BLaER1 treated with 17β-estradiol and CSF1 and Interleukin-3, amounts not matched to agents 10 nM and 100 nM (cell line): ENCODE results near the gene ZNF410.
"Not testable (repeated sequence)": the region's sequence is repeated elsewhere in the genome, so short reads cannot be mapped to it uniquely, and the experiment has no call there.

Source experiments
- H3K27ac ChIP-seq, 11 experiments: shearing (Covaris generic); formaldehyde crosslinking; 2 replicates each; pipeline ENCODE4 v1.8.1; 2022
- H3K27me3 ChIP-seq, 11 experiments: shearing (Covaris generic); formaldehyde crosslinking; 2 replicates each; pipeline ENCODE4 v1.8.1; 2022
- H3K36me3 ChIP-seq, 11 experiments: shearing (Covaris generic); formaldehyde crosslinking; 2 replicates each; pipeline ENCODE4 v1.8.1; 2022
- H3K4me1 ChIP-seq, 10 experiments: shearing (Covaris generic); formaldehyde crosslinking; 2 replicates each; pipeline ENCODE4 v1.8.1; 2022
- H3K4me2 ChIP-seq, 11 experiments: shearing (Covaris generic); formaldehyde crosslinking; 2 replicates each; pipeline ENCODE4 v1.8.1; 2022
- H3K4me3 ChIP-seq, 10 experiments: shearing (Covaris generic); formaldehyde crosslinking; 2 replicates each; pipeline ENCODE4 v1.8.1; 2022
- H3K9ac ChIP-seq, 11 experiments: shearing (Covaris generic); formaldehyde crosslinking; 2 replicates each; pipeline ENCODE4 v1.8.1; 2022
- H3K9me3 ChIP-seq, 11 experiments: shearing (Covaris generic); formaldehyde crosslinking; replicated peaks in 1 of 11; 2 replicates each; pipeline ENCODE4 v1.8.1; 2022
- H4K20me1 ChIP-seq, 11 experiments: shearing (Covaris generic); formaldehyde crosslinking; 2 replicates each; pipeline ENCODE4 v1.8.1; 2022
- Cebpa-rat ChIP-seq, 11 experiments: shearing (Covaris generic); IDR thresholded peaks; 2 replicates each; pipeline ENCODE4 v1.8.1; 2022

ZNF410 gene

DNA sequence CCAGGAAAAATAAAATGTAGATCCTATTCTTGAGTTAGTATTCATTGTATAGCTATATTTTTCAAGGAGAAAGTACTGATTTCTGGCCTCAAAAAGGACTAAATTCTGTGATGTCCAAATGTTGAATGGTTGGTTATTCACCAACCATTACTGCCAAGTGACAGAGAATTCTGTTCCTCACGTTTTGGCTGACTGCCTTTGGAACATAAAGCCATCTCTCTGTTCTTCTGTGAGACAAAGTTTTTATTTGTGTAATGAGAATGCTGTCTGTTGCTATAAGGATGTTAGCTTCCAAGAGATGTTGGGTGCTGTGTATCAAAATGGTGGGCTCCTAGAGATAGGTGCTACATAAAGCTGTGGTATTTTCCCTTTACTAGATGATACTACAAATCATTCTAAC is 9.3 kb downstream of the ZNF410 start:
- no peak overlapping the region for H3K4me3 ChIP-seq
- peaks cover 0 to 7% (median 0%) of the 10 kb centered on the region in 10 experiments; a peak in 3 of 20 replicates for H3K4me1 ChIP-seq
- no peak overlapping the region for H3K4me2 ChIP-seq
- H3K9ac ChIP-seq, result no peak overlapping the region
- no peaks in the 10 kb centered on the region for H3K9me3 ChIP-seq
- H3K27ac ChIP-seq, result no peak overlapping the region
- H3K27me3 ChIP-seq, result no peaks in the 10 kb centered on the region
- H4K20me1 ChIP-seq, result peaks cover 17 to 90% (median 47%) of the 10 kb centered on the region in 11 experiments; a peak in 20 of 22 replicates
- peaks cover 91 to 98% (median 97%) of the 10 kb centered on the region in 11 experiments for H3K36me3 ChIP-seq
- no peak for TF ChIP-seq Cebpa-rat (IDR thresholded peaks at IDR 0.05)

DNA sequence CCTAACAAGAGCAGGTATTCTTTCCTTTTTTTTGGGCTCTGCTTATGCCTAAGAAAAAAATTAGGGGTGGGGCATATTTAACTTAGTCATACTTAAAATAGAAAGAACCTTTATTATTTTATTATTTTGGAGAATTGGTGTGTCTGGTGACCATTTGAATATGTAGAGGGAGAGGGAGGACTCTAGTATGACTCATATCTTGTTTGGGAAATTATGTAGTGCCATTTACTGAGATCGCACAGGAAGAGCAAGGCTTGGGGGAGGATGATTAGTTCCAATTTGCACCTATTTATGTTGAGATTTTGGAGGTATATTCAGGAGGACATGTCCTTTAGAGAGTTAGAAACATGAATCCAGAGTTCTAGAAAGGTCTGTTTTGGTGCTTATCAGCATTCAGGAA is 9.9 kb downstream of the ZNF410 start:
- Histone ChIP-seq H4K20me1 (peaks cover 11 to 90% (median 47%) of the 10 kb centered on the region in 11 experiments; a peak in 20 of 22 replicates), H3K4me1 (peaks cover 0 to 7% (median 0%) of the 10 kb centered on the region in 10 experiments; a peak in 2 of 20 replicates), H3K27ac (no peak overlapping the region), H3K27me3 (no peaks in the 10 kb centered on the region), H3K9ac (no peak overlapping the region), H3K9me3 (no peaks in the 10 kb centered on the region), H3K36me3 (peaks cover 91 to 99% (median 97%) of the 10 kb centered on the region in 11 experiments), H3K4me2 (no peak overlapping the region), H3K4me3 (no peak overlapping the region)
- TF ChIP-seq Cebpa-rat (IDR thresholded peaks at IDR 0.05), result no peak

DNA sequence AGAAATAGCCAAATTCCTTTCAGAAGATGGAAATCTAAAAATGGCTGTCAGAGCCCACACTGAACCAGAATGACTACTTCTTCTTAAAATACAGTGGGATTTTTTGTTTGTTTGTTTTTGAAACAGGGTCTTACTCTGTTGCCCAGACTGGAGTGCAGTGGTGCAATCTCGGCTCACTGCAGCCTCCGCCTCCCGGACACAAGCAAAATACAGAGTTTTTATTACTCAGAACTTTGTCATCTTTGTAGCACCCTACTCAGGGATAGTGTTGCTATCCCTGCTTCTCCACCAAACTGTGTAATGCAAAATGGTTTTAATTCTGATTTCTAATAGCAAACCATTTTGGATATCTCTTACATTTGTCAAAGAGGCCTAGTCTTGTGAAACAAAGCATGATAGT is 16.4 kb downstream of the ZNF410 start:
- Histone ChIP-seq H3K9ac (no peak overlapping the region), H3K27ac (no peak overlapping the region), H3K4me3 (no peak overlapping the region), H3K9me3 (no peaks in the 10 kb centered on the region), H3K27me3 (no peaks in the 10 kb centered on the region), H4K20me1 (peaks cover 0 to 52% (median 26%) of the 10 kb centered on the region in 11 experiments; a peak in 14 of 22 replicates), H3K4me2 (no peak overlapping the region), H3K36me3 (peaks cover 94 to 100% (median 98%) of the 10 kb centered on the region in 11 experiments), H3K4me1 (no peaks in the 10 kb centered on the region)
- TF ChIP-seq Cebpa-rat (IDR thresholded peaks at IDR 0.05), result no peak

DNA sequence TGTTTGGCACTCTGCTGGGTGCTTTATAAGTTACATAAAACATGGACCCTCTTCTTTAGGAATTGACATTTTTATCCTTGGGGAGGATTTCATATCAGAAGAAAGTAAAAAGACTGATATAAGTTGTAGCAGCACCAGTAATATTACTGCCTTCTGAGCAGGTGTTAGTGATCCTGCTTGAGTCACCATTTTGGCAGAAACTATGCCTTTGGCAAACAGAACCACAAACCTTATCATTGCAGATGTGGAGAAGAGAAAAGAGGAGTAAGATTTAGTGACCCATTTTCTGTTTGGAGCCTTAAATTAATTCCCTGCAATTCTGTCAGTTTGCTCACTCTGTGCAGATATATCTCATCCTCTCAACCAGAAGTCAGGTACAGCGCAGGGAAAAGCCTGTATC is 23.0 kb downstream of the ZNF410 start:
- Histone ChIP-seq H3K27ac (no peak overlapping the region), H3K9me3 (peaks cover 18 to 36% (median 31%) of the 10 kb centered on the region in 11 experiments), H3K9ac (no peak overlapping the region), H3K27me3 (no peaks in the 10 kb centered on the region), H3K4me2 (no peak overlapping the region), H3K4me1 (no peaks in the 10 kb centered on the region), H3K36me3 (peaks cover 97 to 100% (median 98%) of the 10 kb centered on the region in 11 experiments), H3K4me3 (no peak overlapping the region), H4K20me1 (peaks cover 0 to 49% (median 0%) of the 10 kb centered on the region in 11 experiments; a peak in 4 of 22 replicates)
- TF ChIP-seq Cebpa-rat (IDR thresholded peaks at IDR 0.05), result no peak

DNA sequence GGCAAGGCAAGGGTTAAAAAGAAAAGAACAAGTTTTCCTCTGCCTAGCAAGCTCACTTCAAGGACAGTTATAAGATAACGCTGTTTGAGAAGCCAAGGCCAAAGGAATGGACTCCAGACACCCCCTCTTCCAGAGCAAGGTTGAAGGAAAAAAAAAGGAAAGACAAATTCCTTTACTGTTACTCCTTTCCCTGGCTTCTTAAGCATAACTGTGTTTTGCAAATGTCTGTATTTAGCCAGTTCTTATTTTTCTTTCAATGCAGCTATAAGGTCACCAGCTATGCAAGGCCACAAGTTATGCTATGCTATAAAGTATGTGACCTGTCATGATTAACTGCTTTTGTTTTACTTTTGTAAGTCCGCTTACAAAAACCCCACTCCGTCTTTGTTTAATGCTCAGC is 26.6 kb downstream of the ZNF410 start:
- Histone ChIP-seq H3K36me3 (peaks cover 96 to 100% (median 99%) of the 10 kb centered on the region in 11 experiments), H3K27me3 (no peaks in the 10 kb centered on the region), H3K4me1 (no peaks in the 10 kb centered on the region), H3K27ac (no peak overlapping the region), H4K20me1 (peaks cover 0 to 73% (median 16%) of the 10 kb centered on the region in 11 experiments; a peak in 13 of 22 replicates), H3K9me3 (peaks cover 18 to 36% (median 31%) of the 10 kb centered on the region in 11 experiments), H3K4me3 (peak overlapping the region in 1 of 10 experiments; percentile 21; a peak in 1 of 20 replicates), H3K9ac (no peak overlapping the region), H3K4me2 (no peak overlapping the region)
- no peak for TF ChIP-seq Cebpa-rat (IDR thresholded peaks at IDR 0.05)

DNA sequence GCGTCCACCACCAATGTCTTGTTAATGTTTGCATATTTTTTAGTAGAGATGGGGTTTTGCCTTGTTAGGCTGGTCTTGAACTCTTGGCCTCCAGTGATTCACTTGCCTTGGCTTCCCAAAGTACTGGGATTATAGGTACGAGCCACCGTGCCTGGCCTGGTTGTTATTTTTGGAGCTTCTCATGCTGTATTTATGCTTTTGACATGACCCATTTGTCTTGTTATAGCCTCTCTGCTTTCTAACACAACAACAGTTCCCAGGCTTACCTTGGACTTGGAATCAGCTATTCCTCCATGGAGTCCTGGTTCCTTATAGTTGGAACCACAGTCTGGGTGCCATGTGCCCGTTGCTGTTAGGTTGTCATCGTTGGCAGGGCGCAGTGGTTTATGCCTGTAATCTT is 29.7 kb downstream of the ZNF410 start:
- no peak for TF ChIP-seq Cebpa-rat (IDR thresholded peaks at IDR 0.05)
- H3K9ac ChIP-seq, result no peak overlapping the region
- no peak overlapping the region for H3K4me3 ChIP-seq
- H3K27me3 ChIP-seq, result no peaks in the 10 kb centered on the region
- peaks cover 0 to 80% (median 25%) of the 10 kb centered on the region in 11 experiments; a peak in 15 of 22 replicates for H4K20me1 ChIP-seq
- H3K9me3 ChIP-seq, result peaks cover 18 to 27% (median 24%) of the 10 kb centered on the region in 11 experiments
- H3K4me1 ChIP-seq, result no peaks in the 10 kb centered on the region
- peaks cover 96 to 100% (median 99%) of the 10 kb centered on the region in 11 experiments for H3K36me3 ChIP-seq
- no peak overlapping the region for H3K4me2 ChIP-seq
- H3K27ac ChIP-seq, result no peak overlapping the region

DNA sequence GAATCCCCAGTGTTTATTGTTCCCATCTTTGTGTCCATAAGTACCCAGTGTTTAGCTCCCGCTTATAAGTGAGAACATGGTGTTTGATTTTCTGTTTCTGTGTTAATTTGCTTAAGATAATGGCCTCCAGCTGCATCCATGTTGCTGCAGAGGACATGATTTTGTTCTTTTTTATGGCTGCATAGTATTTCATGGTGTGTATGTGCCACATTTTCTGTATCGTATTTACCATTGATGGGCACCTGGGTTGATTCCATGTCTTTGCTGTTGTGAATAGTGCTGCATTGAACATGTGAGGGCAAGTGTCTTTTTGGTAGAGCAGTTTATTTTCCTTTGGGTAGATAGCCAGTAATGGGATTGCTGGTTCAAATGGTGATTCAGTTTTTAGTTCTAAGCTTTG is 32.8 kb downstream of the ZNF410 start:
- not testable (repeated sequence) for H3K9ac ChIP-seq, H3K4me2 ChIP-seq, H3K4me1 ChIP-seq, H3K27ac ChIP-seq, H3K27me3 ChIP-seq, H3K9me3 ChIP-seq, H3K4me3 ChIP-seq
- Histone ChIP-seq H4K20me1 (peaks cover 0 to 71% (median 35%) of the 10 kb centered on the region in 11 experiments; a peak in 15 of 22 replicates), H3K36me3 (peaks cover 96 to 100% (median 99%) of the 10 kb centered on the region in 11 experiments)

DNA sequence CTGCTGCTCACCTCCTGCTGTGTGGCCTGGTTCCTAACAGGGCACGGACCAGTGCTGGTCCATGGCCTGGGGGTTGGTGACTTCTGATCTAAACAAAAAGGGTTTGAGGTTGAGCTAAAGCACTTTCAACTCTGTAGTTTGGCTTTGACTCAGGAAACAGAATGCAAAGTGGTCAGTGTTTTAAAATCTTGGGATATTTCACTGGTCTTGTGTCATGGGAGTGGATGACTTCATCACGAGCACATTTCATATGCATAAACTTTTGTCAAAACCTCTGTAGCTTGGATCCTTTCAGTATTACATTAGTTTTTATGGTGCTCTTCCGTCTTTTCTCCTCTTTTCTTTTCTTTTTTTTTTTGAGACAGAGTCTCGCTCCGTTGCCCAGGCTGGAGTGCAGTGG is 37.7 kb downstream of the ZNF410 start:
- H3K27ac ChIP-seq, result no peak overlapping the region

DNA sequence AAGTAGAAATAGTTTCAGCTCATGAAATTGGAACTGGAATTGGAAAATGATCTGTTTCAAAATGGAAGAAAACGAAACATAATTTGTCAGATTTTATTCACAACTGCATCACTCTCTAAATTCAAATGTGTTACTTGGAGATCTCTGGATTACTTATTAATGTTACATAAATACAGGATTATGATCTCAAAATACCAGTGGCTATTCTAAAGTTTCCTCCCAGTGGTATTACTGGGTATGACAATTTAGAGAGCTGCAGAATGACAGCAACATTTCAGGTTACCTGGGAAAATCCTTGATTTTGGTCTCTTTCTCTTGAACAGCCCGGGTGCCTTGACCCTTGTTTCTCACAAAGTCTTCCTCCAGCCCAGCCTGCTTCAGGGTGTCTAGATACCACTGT is 49.0 kb downstream of the ZNF410 start:
- Histone ChIP-seq H3K4me2 (no peak overlapping the region), H3K9ac (no peak overlapping the region), H3K27ac (no peak overlapping the region), H3K27me3 (no peaks in the 10 kb centered on the region), H3K4me1 (peaks cover 0 to 13% (median 7%) of the 10 kb centered on the region in 10 experiments; a peak in 14 of 20 replicates), H3K4me3 (no peak overlapping the region), H3K9me3 (no peaks in the 10 kb centered on the region), H3K36me3 (peaks cover 43 to 81% (median 54%) of the 10 kb centered on the region in 11 experiments), H4K20me1 (peaks cover 0 to 20% (median 4%) of the 10 kb centered on the region in 11 experiments; a peak in 8 of 22 replicates)
- TF ChIP-seq Cebpa-rat (IDR thresholded peaks at IDR 0.05), result no peak

More for the DNA sequence above, 37.7 kb downstream of the ZNF410 start:
- H3K9me3 ChIP-seq, result no peaks in the 10 kb centered on the region
- H3K27me3 ChIP-seq, result no peaks in the 10 kb centered on the region
- no peaks in the 10 kb centered on the region for H3K4me1 ChIP-seq
- TF ChIP-seq Cebpa-rat (IDR thresholded peaks at IDR 0.05), result no peak
- no peak overlapping the region for H3K4me3 ChIP-seq
- H3K4me2 ChIP-seq, result no peak overlapping the region
- peaks cover 0 to 51% (median 21%) of the 10 kb centered on the region in 11 experiments; a peak in 10 of 22 replicates for H4K20me1 ChIP-seq
- peaks cover 98 to 100% (median 100%) of the 10 kb centered on the region in 11 experiments for H3K36me3 ChIP-seq
- no peak overlapping the region for H3K9ac ChIP-seq

DNA sequence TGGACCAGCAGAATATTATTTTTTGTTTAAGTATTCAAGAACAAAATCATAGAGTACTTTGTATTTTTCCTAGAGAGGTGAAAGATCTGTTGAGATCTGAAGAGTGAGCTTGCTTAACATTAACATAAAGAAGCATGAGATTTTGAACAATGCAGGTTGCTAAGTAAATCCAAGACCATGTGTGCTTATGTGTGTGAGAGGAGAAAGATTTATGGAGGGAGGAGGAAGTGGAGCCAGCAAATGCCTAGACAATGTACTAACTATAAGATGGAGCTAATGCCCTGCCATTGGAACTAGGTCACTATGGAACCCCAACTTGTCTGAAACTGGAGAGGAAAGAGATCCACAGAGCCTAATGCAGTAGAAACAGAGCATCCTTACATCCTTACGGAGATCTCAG is 49.9 kb downstream of the ZNF410 start:
- Histone ChIP-seq H3K36me3 (peaks cover 34 to 73% (median 45%) of the 10 kb centered on the region in 11 experiments), H4K20me1 (peaks cover 0 to 20% (median 4%) of the 10 kb centered on the region in 11 experiments; a peak in 7 of 22 replicates), H3K4me3 (no peak overlapping the region), H3K9me3 (no peaks in the 10 kb centered on the region), H3K9ac (no peak overlapping the region), H3K27ac (no peak overlapping the region), H3K4me2 (no peak overlapping the region), H3K27me3 (no peaks in the 10 kb centered on the region), H3K4me1 (peaks cover 0 to 16% (median 9%) of the 10 kb centered on the region in 10 experiments; a peak in 16 of 20 replicates)
- TF ChIP-seq Cebpa-rat (IDR thresholded peaks at IDR 0.05), result no peak
